Gastrocnemius medialis (tissue), 4 donors: ENCODE measurements around the gene FBLN1.

Experiments
- CTCF ChIP-seq, 5 experiments: fragments of 450-650 bp in 3 of 5; fragments of 200-600 bp in 2 of 5; sonication (generic) in 2 of 5; IDR thresholded peaks in 4 of 5; conservative IDR thresholded peaks in 1 of 5; 1 replicate in 4 of 5; 2 replicates in 1 of 5; pipeline ENCODE4 v1.5.1; 2016 to 2019; ENCODE audit warnings: antibody characterized with exemption in 5 of 5, mild to moderate bottlenecking in 3 of 5, moderate library complexity in 3 of 5
- POLR2A ChIP-seq, 2 donors: fragments of 450-650 bp; IDR thresholded peaks; one replicate each; pipeline ENCODE4 v1.6.1; 2017; ENCODE audit warnings: antibody characterized with exemption in 2 of 2, mild to moderate bottlenecking in 2 of 2, moderate library complexity in 2 of 2

- TF ChIP-seq POLR2A (IDR thresholded peaks at IDR 0.05) (no peak), CTCF (IDR thresholded peaks at IDR 0.05 in 4 of 5, conservative IDR thresholded peaks at IDR 0.05 in 1 of 5) (no peak)
These were observed 37.4 kb downstream of the FBLN1 start for GRCh38 chr22:45540122-45540521.
